K562 (cell line): ENCODE results near the gene AP1G2. TPM values are rescaled to one million over a fixed set of nuclear protein-coding genes. Genes with fewer than 3 reads are reported as not detected.

Experiments
- ATAC-seq: fragments of 200-7000 bp; cut with Tn5 transposase; 3 replicates; pipeline ENCODE4 v1.9.1; 2020; ENCODE audit warnings: moderate library complexity
- BruUV-seq: library from RNA; stranded (reverse); fragments of 400-500 nt; replicated peaks from 2 replicates; lab custom pipeline; 2021; lab: Mats Ljungman, UMichigan
- CTCF ChIA-PET: fragments of 300-600 bp; formaldehyde crosslinking; extraction: SDS; loops from one replicate; lab custom pipeline; 2021; ENCODE audit warnings: low intra/inter-chr PET ratio; lab: Yijun Ruan, JAX
- POLR2A ChIA-PET: fragments of 300-600, 350-650 bp; sonication (Branson Sonifier 250); formaldehyde crosslinking; extraction: SDS; loops from one replicate; lab custom pipeline; 2021; ENCODE audit warnings: antibody characterized with exemption, inconsistent platforms; lab: Yijun Ruan, JAX
- DNase-seq, 4 experiments: peaks; one replicate each; pipeline versions ENCODE4 v3.0.0 to v3.0.0-alpha.2; 2011 to 2018; ENCODE audit warnings: low spot score in 3 of 4, mixed read lengths in 3 of 4; ENCODE audit errors: extremely low read depth in 1 of 4
- FAIRE-seq: peaks from 2 replicates; lab custom pipeline; 2011; peaks lifted over from hg19 to GRCh38; lab: Jason Lieb, UNC
- H2AFZ ChIP-seq: 2 replicates; pipeline ENCODE4 v1.6.0; 2011; ENCODE audit warnings: low read depth, low read length, control low read depth, inconsistent platforms
- H3K27ac ChIP-seq: fragments of 200-600 bp; 3 replicates; pipeline ENCODE4 v1.8.0; 2011; ENCODE audit warnings: low read depth, mild to moderate bottlenecking, control low read depth, inconsistent platforms, low read length, moderate library complexity, mixed read lengths; ENCODE audit errors: extremely low read depth
- H3K27me3 ChIP-seq, 2 experiments: fragments of 300-600 bp in 1 of 2; 2 replicates in 1 of 2; 3 replicates in 1 of 2; pipeline versions ENCODE4 v1.6.0 to v1.8.0; 2011; ENCODE audit warnings: inconsistent platforms in 2 of 2, low read length in 2 of 2, mild to moderate bottlenecking in 1 of 2, mixed read lengths in 1 of 2, moderate library complexity in 1 of 2; ENCODE audit not compliant: control insufficient read depth in 2 of 2, insufficient read depth in 2 of 2
- H3K36me3 ChIP-seq: fragments of 300-600 bp; 3 replicates; pipeline ENCODE4 v1.8.0; 2011; ENCODE audit warnings: mild to moderate bottlenecking, low read length, inconsistent platforms; ENCODE audit not compliant: control insufficient read depth, insufficient read depth
- H3K4me1 ChIP-seq, 2 experiments: fragments of 200-600 bp in 1 of 2; replicated peaks in 1 of 2; 2 replicates in 1 of 2; 3 replicates in 1 of 2; pipeline versions ENCODE4 v1.5.1 to v1.8.0; 2011; ENCODE audit warnings: inconsistent platforms in 2 of 2, low read length in 2 of 2, mild to moderate bottlenecking in 1 of 2, mixed read lengths in 1 of 2, moderate library complexity in 1 of 2; ENCODE audit not compliant: control insufficient read depth in 2 of 2, insufficient read depth in 2 of 2
- H3K4me2 ChIP-seq: 2 replicates; pipeline ENCODE4 v1.6.1; 2011; ENCODE audit warnings: low read length, control low read depth, inconsistent platforms, mixed read lengths; ENCODE audit not compliant: insufficient read depth
- H3K4me3 ChIP-seq: fragments of 200-600 bp; sonication (generic), shearing (Covaris generic); 2 replicates; pipeline ENCODE4 v1.5.1; 2016; ENCODE audit warnings: control low read depth, inconsistent platforms
- H3K79me2 ChIP-seq: fragments of 200-600 bp; 3 replicates; pipeline ENCODE4 v1.8.0; 2011; ENCODE audit warnings: low read length, inconsistent platforms; ENCODE audit not compliant: control insufficient read depth, insufficient read depth
- H3K9ac ChIP-seq, 2 experiments: 2 replicates each; pipeline versions ENCODE4 v1.6.0 to v1.6.1; 2011; ENCODE audit warnings: low read depth in 2 of 2, low read length in 2 of 2, control low read depth in 1 of 2, inconsistent platforms in 1 of 2, mild to moderate bottlenecking in 1 of 2, mixed read lengths in 1 of 2; ENCODE audit not compliant: insufficient read depth in 1 of 2
- H3K9me1 ChIP-seq: one replicate; pipeline ENCODE4 v1.6.0; 2011; ENCODE audit warnings: inconsistent platforms, mild to moderate bottlenecking, low read length, moderate library complexity; ENCODE audit not compliant: control insufficient read depth, insufficient read depth
- H3K9me3 ChIP-seq: replicated peaks from 2 replicates; pipeline ENCODE4 v1.5.1; 2011; ENCODE audit warnings: low read depth, low read length, inconsistent platforms; ENCODE audit not compliant: control insufficient read depth, insufficient read depth
- H4K20me1 ChIP-seq: replicated peaks from 2 replicates; pipeline ENCODE4 v1.6.1; 2011; ENCODE audit warnings: low read length, inconsistent platforms, mixed read lengths; ENCODE audit not compliant: control insufficient read depth, insufficient read depth
- BCLAF1 ChIP-seq, 2 experiments: fragments of 450-650 bp in 1 of 2; IDR thresholded peaks; 2 replicates each; pipeline ENCODE4 v1.6.1; 2011 to 2017; ENCODE audit warnings: low read depth in 2 of 2, antibody characterized with exemption in 1 of 2, borderline replicate concordance in 1 of 2, low read length in 1 of 2, mild to moderate bottlenecking in 1 of 2, mixed read lengths in 1 of 2; ENCODE audit not compliant: control insufficient read depth in 1 of 2
- CBX2 ChIP-seq: fragments of 200-600 bp; sonication (generic); IDR thresholded peaks from one replicate; pipeline ENCODE4 v1.6.1; 2012; ENCODE audit warnings: mild to moderate bottlenecking, low read length, inconsistent platforms; ENCODE audit not compliant: insufficient read depth, poor library complexity, severe bottlenecking
- MXI1 ChIP-seq: IDR thresholded peaks from 2 replicates; pipeline ENCODE4 v1.6.1; 2011; ENCODE audit warnings: low read depth, mild to moderate bottlenecking, improper control_type of control experiment, low read length
- NFATC3 ChIP-seq: fragments of 450-650 bp; IDR thresholded peaks from 2 replicates; pipeline ENCODE4 v1.6.1; 2017; ENCODE audit warnings: mild to moderate bottlenecking
- ZBTB40 ChIP-seq, 2 experiments: fragments of 450-650 bp in 1 of 2; sonication (generic) in 1 of 2; formaldehyde crosslinking in 1 of 2; IDR thresholded peaks; 2 replicates each; pipeline versions ENCODE4 v1.7.1 to v1.9.0; 2016 to 2022; ENCODE audit warnings: inconsistent platforms in 1 of 2, mild to moderate bottlenecking in 1 of 2, missing genetic modification reagents in 1 of 2
- ZNF507 ChIP-seq: conservative IDR thresholded peaks from 2 replicates; pipeline ENCODE4 v1.6.1; 2017; ENCODE audit warnings: missing genetic modification characterization, missing compliant biosample characterization
- WGBS: fragments of 100-300 bp; shearing (Covaris generic); methylation state at CpG from one replicate; pipeline ENCODE4 v1.1.6; 2016; ENCODE audit warnings: low coverage, mixed read lengths; ENCODE audit not compliant: insufficient coverage; ENCODE audit errors: missing lambda C conversion rate; 5-methylcytosine and 5-hydroxymethylcytosine counted together
- in situ Hi-C: fragments of 300-500 bp; cut with MboI; formaldehyde crosslinking; loops from 4 replicates; pipeline ENCODE4 v1.15.0; 2018; ENCODE audit warnings: inconsistent platforms, mixed read lengths
- intact Hi-C: fragments of 100-400 bp; cut with micrococcal nuclease; formaldehyde crosslinking; loops from 2 replicates; pipeline ENCODE4 v1.14.2; 2022
- polyA plus RNA-seq, 8 experiments: library from polyadenylated mRNA; depleted of rRNA in 4 of 8; stranded (reverse) in 5 of 8; unstranded in 3 of 8; fragments of >200 nt; fragmentation: Nextera tagmentation in 2 of 8; fragmentation: Illumina TruSeq in 1 of 8; extraction: Ambion mirVana in 2 of 8; extraction: Trizol in 1 of 8; gene quantifications; 2 replicates each; pipeline versions ENCODE4 v1.2.1 to v1.2.3, GENCODE V29; 2011 to 2014; ENCODE audit warnings: inconsistent platforms in 1 of 8, missing spikeins in 1 of 8
- total RNA-seq, 7 experiments: library from RNA; depleted of rRNA in 6 of 7; stranded (reverse); fragments of >200 nt in 6 of 7; fragmentation: Illumina TruSeq in 2 of 7; extraction: Trizol in 2 of 7; gene quantifications; 2 replicates each; pipeline versions ENCODE4 v1.2.1 to v1.2.3, GENCODE V29; 2011 to 2021; ENCODE audit warnings: low replicate concordance in 1 of 7

The AP1G2 gene
- total and polyA plus RNA-seq, 9 of the 15 experiments (the other 6 are each of a cell fraction or from before 2014, with no cell fraction given) = 19.1 to 83.5 (median 33.3) TPM

GRCh38 chr14:23558346-23559009 is 9.1 kb downstream of the AP1G2 start:
- Histone ChIP-seq H4K20me1 (0 out of 2 replicates have a peak, but pooled peaks cover 3% of the 10 kb centered on the region), H3K9me3 (no peaks in the 10 kb centered on the region), H3K79me2 (peaks cover 10% of the 10 kb centered on the region), H3K9me1 (no peaks in the 10 kb centered on the region), H3K27me3 (no peaks in the 10 kb centered on the region), H3K27ac (no peak overlapping the region), H3K4me2 (no peak overlapping the region), H3K9ac (no peak overlapping the region; a peak in 1 of 4 replicates), H3K36me3 (peaks cover 50% of the 10 kb centered on the region; the same call in 2 of the 3 replicates), H3K4me1 (peaks cover 7 to 13% of the 10 kb centered on the region in 2 experiments; a peak in 3 of 5 replicates), H3K4me3 (no peak overlapping the region), H2AFZ (no peak overlapping the region)
- in situ Hi-C loops (loop anchor here (5.0 kb wide), 1 partner anchor 71 kb away; no protein-coding TSS in a partner anchor), intact Hi-C loops (loop anchor here (1.0 to 10.0 kb wide), 2 partner anchors 80 to 234 kb away; partner anchors contain the start of gene PABPN1)
- DNase-seq = no peak
- 77% methylated on average over 5 of the region's 10 CpGs for WGBS
- no TSS peak for BruUV-seq
- ChIA-PET CTCF (interaction anchor here (2.0 kb wide), 1 partner anchor 80 kb away, joined by 12 read pairs; no protein-coding TSS in a partner anchor), POLR2A (interaction anchor here (0.6 kb wide), 1 partner anchor 76 kb away, joined by 3 read pairs; no protein-coding TSS in a partner anchor)
- no peak for TF ChIP-seq BCLAF1 (IDR thresholded peaks at IDR 0.05; ENCODE audit: borderline replicate concordance in 1 of 2, control insufficient read depth in 1 of 2, low read depth in 2 of 2, low read length in 1 of 2)
- no peak for TF ChIP-seq MXI1
- no peak for TF ChIP-seq CBX2
- TF ChIP-seq NFATC3 = no peak
- TF ChIP-seq ZNF507 (tag) = no peak
- no peak for TF ChIP-seq ZBTB40 (IDR thresholded peaks at IDR 0.05)
- TF ChIP-seq ZBTB40 (CRISPR knock-in tag; IDR thresholded peaks at IDR 0.05) = no peak
- no peak for ATAC-seq
- no peak for FAIRE-seq
